Measurements from ENCODE around the gene CFAP45.

The CFAP45 gene

DNA sequence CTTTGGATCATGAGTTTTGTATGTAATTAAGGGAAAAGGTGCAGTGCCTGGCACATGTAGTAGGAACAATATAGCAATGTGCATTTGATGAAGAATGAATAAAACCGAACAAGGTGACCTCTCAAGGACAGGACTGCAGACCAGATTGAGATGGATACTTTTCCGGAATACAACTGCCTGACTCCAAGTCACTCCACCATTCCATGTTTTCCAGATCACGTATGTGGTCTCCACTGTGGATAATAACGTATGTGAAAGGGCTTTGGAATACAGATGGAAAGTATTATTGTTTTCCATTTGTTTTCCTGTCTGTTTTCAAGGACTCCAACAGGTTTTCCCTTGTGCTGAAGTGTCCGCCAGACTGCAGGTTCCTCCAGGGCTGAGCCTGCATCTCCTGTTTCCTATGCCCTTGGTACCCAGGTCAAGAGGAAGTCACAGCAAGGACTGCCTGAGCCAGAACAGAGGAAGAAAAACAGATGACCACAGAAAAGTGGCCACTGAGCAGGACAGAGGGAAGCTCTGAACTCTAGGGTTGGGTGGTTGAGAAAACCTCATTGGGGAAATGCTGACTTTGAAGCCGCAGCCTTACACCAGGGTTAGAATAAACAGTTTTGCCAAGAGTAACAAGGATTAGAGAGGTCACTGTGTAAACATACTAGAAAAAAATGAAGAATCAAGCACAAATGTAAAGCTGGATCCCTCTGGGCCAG lies 4.0 kb downstream of the CFAP45 start:
- Histone ChIP-seq H3K14ac (ENCODE audit: low read length in 2 of 2) (no peak overlapping the region), H3K27me3 (ENCODE audit: control insufficient read depth in 1 of 2, insufficient read depth in 1 of 2, low read length in 2 of 2) (peaks cover 0 to 3% of the 10 kb centered on the region in 2 experiments), H2BK12ac (ENCODE audit: low read length in 2 of 2) (peak overlapping the region in 1 of 2 experiments; percentile 19), H3K18ac (ENCODE audit: low read depth in 1 of 2, low read length in 2 of 2) (peak overlapping the region in 1 of 2 experiments; percentile 42), H3K4ac (ENCODE audit: low read depth in 1 of 2, low read length in 2 of 2) (peak overlapping the region in 1 of 2 experiments; percentile 9), H3K9me3 (ENCODE audit: control insufficient read depth, low read length) (no peaks in the 10 kb centered on the region), H3K23ac (ENCODE audit: low read length in 2 of 2) (no peak overlapping the region), H3K4me2 (ENCODE audit: low read length, poor library complexity, severe bottlenecking) (no peak overlapping the region), H4K8ac (ENCODE audit: low read length) (no peak overlapping the region), H3K9ac (ENCODE audit: low read length) (no peak overlapping the region), H2BK5ac (ENCODE audit: low read depth, low read length, poor library complexity, severe bottlenecking) (no peak overlapping the region), H3K36me3 (ENCODE audit: control insufficient read depth in 1 of 2, insufficient read depth in 2 of 2, low read depth in 1 of 2, low read length in 2 of 2) (no peaks in the 10 kb centered on the region), H3K79me1 (replicated peaks; ENCODE audit: low read length, poor library complexity, severe bottlenecking) (no peaks in the 10 kb centered on the region), H3K4me3 (ENCODE audit: insufficient read depth in 1 of 2, low read depth in 1 of 2, low read length in 2 of 2) (no peak overlapping the region), H2AFZ (ENCODE audit: low read depth, low read length) (no peak overlapping the region), H2BK15ac (ENCODE audit: low read depth, poor library complexity, severe bottlenecking) (no peak overlapping the region), H3K27ac (ENCODE audit: low read length, poor library complexity, severe bottlenecking) (no peak overlapping the region), H2AK5ac (ENCODE audit: low read length, severe bottlenecking) (no peak overlapping the region), H2BK120ac (ENCODE audit: low read depth, low read length) (no peak overlapping the region), H4K91ac (ENCODE audit: low read length) (no peak overlapping the region), H3K4me1 (ENCODE audit: control insufficient read depth, insufficient read depth, low read depth, low read length) (peaks cover 12% of the 10 kb centered on the region)
- 70% methylated on average over 6 of the region's 6 CpGs for WGBS
- peak; percentile 73 for DNase-seq

DNA sequence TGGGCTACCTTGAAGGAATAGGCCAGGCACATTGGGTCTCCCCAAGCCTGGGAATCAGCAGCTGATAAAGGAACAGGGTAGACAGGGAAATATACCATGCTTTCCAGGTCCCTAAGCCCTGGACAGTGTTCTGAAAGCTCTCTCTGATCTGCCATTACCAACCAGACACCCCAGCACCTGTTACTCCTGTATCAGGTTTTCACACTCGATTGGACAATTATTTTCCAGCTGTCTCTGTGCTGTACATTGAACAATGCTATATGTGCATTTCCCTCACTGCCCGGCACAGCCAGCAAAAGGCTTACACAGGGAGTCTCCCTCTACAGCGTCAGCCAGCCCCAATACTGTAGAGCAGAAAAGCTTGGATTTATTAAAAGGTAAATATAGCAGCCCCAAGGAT lies 4.7 kb downstream of the CFAP45 start:
- Histone ChIP-seq H3K4me1 (ENCODE audit: control insufficient read depth, insufficient read depth, low read depth, low read length) (peaks cover 10% of the 10 kb centered on the region), H4K91ac (ENCODE audit: low read length) (no peak overlapping the region), H2BK5ac (ENCODE audit: low read depth, low read length, poor library complexity, severe bottlenecking) (no peak overlapping the region), H3K18ac (ENCODE audit: low read depth in 1 of 2, low read length in 2 of 2) (peak overlapping the region in 1 of 2 experiments; percentile 3), H2BK15ac (ENCODE audit: low read depth, poor library complexity, severe bottlenecking) (no peak overlapping the region), H3K9me3 (ENCODE audit: control insufficient read depth, low read length) (no peaks in the 10 kb centered on the region), H3K4ac (ENCODE audit: low read depth in 1 of 2, low read length in 2 of 2) (peak overlapping the region in 1 of 2 experiments; percentile 9), H3K14ac (ENCODE audit: low read length in 2 of 2) (no peak overlapping the region), H2BK120ac (ENCODE audit: low read depth, low read length) (no peak overlapping the region), H4K8ac (ENCODE audit: low read length) (no peak overlapping the region), H3K4me2 (ENCODE audit: low read length, poor library complexity, severe bottlenecking) (no peak overlapping the region), H2AK5ac (ENCODE audit: low read length, severe bottlenecking) (no peak overlapping the region), H2BK12ac (ENCODE audit: low read length in 2 of 2) (peak overlapping the region in 1 of 2 experiments; percentile 48), H3K27ac (ENCODE audit: low read length, poor library complexity, severe bottlenecking) (no peak overlapping the region), H3K79me1 (replicated peaks; ENCODE audit: low read length, poor library complexity, severe bottlenecking) (no peaks in the 10 kb centered on the region), H3K4me3 (ENCODE audit: insufficient read depth in 1 of 2, low read depth in 1 of 2, low read length in 2 of 2) (no peak overlapping the region), H3K9ac (ENCODE audit: low read length) (no peak overlapping the region), H3K23ac (ENCODE audit: low read length in 2 of 2) (no peak overlapping the region), H2AFZ (ENCODE audit: low read depth, low read length) (no peak overlapping the region), H3K36me3 (ENCODE audit: control insufficient read depth in 1 of 2, insufficient read depth in 2 of 2, low read depth in 1 of 2, low read length in 2 of 2) (no peaks in the 10 kb centered on the region), H3K27me3 (ENCODE audit: control insufficient read depth in 1 of 2, insufficient read depth in 1 of 2, low read length in 2 of 2) (no peaks in the 10 kb centered on the region)
- WGBS, result 93% methylated on average over 3 of the region's 3 CpGs
- no peak for DNase-seq

DNA sequence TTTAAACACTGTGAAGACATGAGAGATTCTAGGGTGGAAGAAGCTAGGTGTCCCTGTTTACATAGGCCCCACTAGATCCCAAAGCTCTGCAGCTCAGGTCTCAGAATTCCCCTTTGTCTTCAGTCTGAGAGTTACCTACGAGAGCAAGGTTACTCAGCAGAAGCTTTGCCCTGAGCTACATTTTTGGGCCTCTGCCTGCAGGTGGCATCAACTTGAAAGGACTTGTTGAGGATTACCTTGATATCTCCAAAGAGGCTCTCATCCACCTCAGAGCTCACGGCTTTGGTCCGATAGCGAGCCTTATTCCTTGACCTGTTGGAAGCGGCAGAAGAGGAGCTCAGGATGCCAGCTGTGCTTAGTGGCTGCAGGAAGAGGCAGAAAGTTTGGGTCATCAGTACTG lies 7.0 kb downstream of the CFAP45 start:
- Histone ChIP-seq H2AFZ (ENCODE audit: low read depth, low read length) (no peak overlapping the region), H3K23ac (ENCODE audit: low read length in 2 of 2) (no peak overlapping the region), H3K79me1 (replicated peaks; ENCODE audit: low read length, poor library complexity, severe bottlenecking) (no peaks in the 10 kb centered on the region), H3K4me1 (ENCODE audit: control insufficient read depth, insufficient read depth, low read depth, low read length) (peaks cover 4% of the 10 kb centered on the region), H3K36me3 (ENCODE audit: control insufficient read depth in 1 of 2, insufficient read depth in 2 of 2, low read depth in 1 of 2, low read length in 2 of 2) (no peaks in the 10 kb centered on the region), H2BK5ac (ENCODE audit: low read depth, low read length, poor library complexity, severe bottlenecking) (no peak overlapping the region), H2BK12ac (ENCODE audit: low read length in 2 of 2) (no peak overlapping the region), H3K4me2 (ENCODE audit: low read length, poor library complexity, severe bottlenecking) (no peak overlapping the region), H3K27ac (ENCODE audit: low read length, poor library complexity, severe bottlenecking) (no peak overlapping the region), H3K18ac (ENCODE audit: low read depth in 1 of 2, low read length in 2 of 2) (no peak overlapping the region), H3K9me3 (ENCODE audit: control insufficient read depth, low read length) (no peaks in the 10 kb centered on the region), H4K8ac (ENCODE audit: low read length) (no peak overlapping the region), H3K4me3 (ENCODE audit: insufficient read depth in 1 of 2, low read depth in 1 of 2, low read length in 2 of 2) (no peak overlapping the region), H3K14ac (ENCODE audit: low read length in 2 of 2) (no peak overlapping the region), H3K4ac (ENCODE audit: low read depth in 1 of 2, low read length in 2 of 2) (no peak overlapping the region), H3K27me3 (ENCODE audit: control insufficient read depth in 1 of 2, insufficient read depth in 1 of 2, low read length in 2 of 2) (no peaks in the 10 kb centered on the region), H2AK5ac (ENCODE audit: low read length, severe bottlenecking) (no peak overlapping the region), H3K9ac (ENCODE audit: low read length) (no peak overlapping the region), H2BK120ac (ENCODE audit: low read depth, low read length) (no peak overlapping the region), H2BK15ac (ENCODE audit: low read depth, poor library complexity, severe bottlenecking) (no peak overlapping the region), H4K91ac (ENCODE audit: low read length) (no peak overlapping the region)
- WGBS, result 95% methylated on average over 5 of the region's 5 CpGs
- no peak for DNase-seq

DNA sequence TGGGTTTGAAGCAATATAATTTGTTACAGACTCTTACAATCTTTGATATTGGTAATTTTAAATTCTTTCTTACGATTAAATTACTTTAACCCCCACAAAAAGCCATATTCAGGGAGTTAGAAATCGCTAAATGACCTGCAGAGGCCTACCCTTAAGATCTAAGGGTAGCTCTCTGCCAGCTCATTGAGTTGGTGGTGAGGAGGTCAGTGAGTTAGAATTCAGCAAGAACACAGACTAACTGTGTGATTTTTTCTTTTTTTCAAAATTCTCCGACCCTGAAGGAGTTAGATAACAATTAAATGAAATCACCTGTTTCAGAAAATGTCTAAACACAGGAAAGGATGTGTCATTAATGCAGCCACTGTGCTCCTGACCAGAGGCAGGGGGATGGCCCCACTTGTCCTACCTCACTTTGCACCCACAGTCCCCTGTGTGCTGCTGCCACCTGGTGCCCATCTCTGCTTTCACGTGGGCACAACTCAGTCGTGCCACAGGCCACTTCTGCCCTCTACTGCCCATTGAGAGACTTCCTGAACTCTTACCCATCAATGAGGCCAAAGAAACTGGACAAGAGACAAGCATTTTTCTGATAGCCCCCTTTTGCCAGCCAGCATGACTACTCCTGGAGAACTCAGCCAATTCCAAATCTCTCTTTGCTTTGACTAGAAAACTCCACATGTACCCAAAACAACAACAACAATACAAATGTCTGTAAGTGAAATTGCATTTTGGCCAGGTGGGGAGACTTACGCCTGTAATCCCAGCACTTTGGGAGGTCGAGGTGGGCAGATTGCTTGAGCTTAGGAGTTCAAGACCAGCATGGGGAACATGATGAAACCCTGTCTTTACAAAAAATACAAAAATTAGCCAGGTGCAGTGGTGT lies 8.4 kb downstream of the CFAP45 start:
- Histone ChIP-seq H2BK15ac (ENCODE audit: low read depth, poor library complexity, severe bottlenecking) (no peak overlapping the region), H3K4me2 (ENCODE audit: low read length, poor library complexity, severe bottlenecking) (no peak overlapping the region), H3K4me3 (ENCODE audit: insufficient read depth in 1 of 2, low read depth in 1 of 2, low read length in 2 of 2) (no peak overlapping the region), H3K4ac (ENCODE audit: low read depth in 1 of 2, low read length in 2 of 2) (no peak overlapping the region), H3K4me1 (ENCODE audit: control insufficient read depth, insufficient read depth, low read depth, low read length) (peaks cover 4% of the 10 kb centered on the region), H3K18ac (ENCODE audit: low read depth in 1 of 2, low read length in 2 of 2) (no peak overlapping the region), H3K79me1 (replicated peaks; ENCODE audit: low read length, poor library complexity, severe bottlenecking) (no peaks in the 10 kb centered on the region), H3K36me3 (ENCODE audit: control insufficient read depth in 1 of 2, insufficient read depth in 2 of 2, low read depth in 1 of 2, low read length in 2 of 2) (no peaks in the 10 kb centered on the region), H3K9ac (ENCODE audit: low read length) (peak overlapping the region; percentile 43), H2BK12ac (ENCODE audit: low read length in 2 of 2) (no peak overlapping the region), H3K9me3 (ENCODE audit: control insufficient read depth, low read length) (no peaks in the 10 kb centered on the region), H3K23ac (ENCODE audit: low read length in 2 of 2) (no peak overlapping the region), H2AFZ (ENCODE audit: low read depth, low read length) (no peak overlapping the region), H2BK5ac (ENCODE audit: low read depth, low read length, poor library complexity, severe bottlenecking) (no peak overlapping the region), H3K27ac (ENCODE audit: low read length, poor library complexity, severe bottlenecking) (no peak overlapping the region), H2AK5ac (ENCODE audit: low read length, severe bottlenecking) (no peak overlapping the region), H2BK120ac (ENCODE audit: low read depth, low read length) (no peak overlapping the region), H4K8ac (ENCODE audit: low read length) (no peak overlapping the region), H3K14ac (ENCODE audit: low read length in 2 of 2) (no peak overlapping the region), H3K27me3 (ENCODE audit: control insufficient read depth in 1 of 2, insufficient read depth in 1 of 2, low read length in 2 of 2) (no peaks in the 10 kb centered on the region), H4K91ac (ENCODE audit: low read length) (no peak overlapping the region)
- 48% methylated on average over 7 of the region's 7 CpGs for WGBS
- DNase-seq, result peak; percentile 90

Measured in mesenchymal stem cell (in vitro differentiated cells and primary cell).